Erythroblast (primary cell): ENCODE results near the gene CRTC1.

ENCODE experiments used
- DNase-seq, 2 experiments: peaks; one replicate each; lab custom pipeline; 2025; lab: John Stamatoyannopoulos, UW
- GATA1 ChIP-seq: IDR thresholded peaks from 2 replicates; pipeline ENCODE4 v1.6.1; 2011; ENCODE audit warnings: low read depth, mild to moderate bottlenecking, control low read depth, low read length, moderate library complexity
- POLR2A ChIP-seq: IDR thresholded peaks from 2 replicates; pipeline ENCODE4 v1.6.1; 2011; ENCODE audit warnings: mild to moderate bottlenecking, low read length

The CRTC1 gene

DNA sequence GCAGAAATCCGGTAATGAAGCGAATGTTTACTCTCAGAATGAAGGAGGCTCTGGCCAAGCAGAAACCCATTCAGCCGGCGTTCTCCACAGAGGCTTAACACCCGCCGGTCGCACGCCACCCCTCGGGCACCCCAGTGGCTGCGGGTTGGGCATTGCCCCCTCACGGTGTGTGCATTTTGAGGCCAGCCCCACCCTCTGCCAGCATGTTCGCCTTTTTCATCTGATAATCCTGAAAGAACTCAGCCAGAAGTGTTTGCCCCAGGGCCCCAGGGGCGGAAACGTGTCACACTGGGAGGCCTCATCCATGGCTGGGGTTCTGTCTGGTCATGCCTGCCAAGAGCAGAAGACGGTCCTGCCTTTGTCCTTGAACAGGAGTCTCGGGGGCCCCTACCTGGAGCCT, 73.4 kb downstream of the CRTC1 start:
- TF ChIP-seq POLR2A: no peak
- no peak for TF ChIP-seq GATA1
- DNase-seq: peak; percentile 38 to 56

DNA sequence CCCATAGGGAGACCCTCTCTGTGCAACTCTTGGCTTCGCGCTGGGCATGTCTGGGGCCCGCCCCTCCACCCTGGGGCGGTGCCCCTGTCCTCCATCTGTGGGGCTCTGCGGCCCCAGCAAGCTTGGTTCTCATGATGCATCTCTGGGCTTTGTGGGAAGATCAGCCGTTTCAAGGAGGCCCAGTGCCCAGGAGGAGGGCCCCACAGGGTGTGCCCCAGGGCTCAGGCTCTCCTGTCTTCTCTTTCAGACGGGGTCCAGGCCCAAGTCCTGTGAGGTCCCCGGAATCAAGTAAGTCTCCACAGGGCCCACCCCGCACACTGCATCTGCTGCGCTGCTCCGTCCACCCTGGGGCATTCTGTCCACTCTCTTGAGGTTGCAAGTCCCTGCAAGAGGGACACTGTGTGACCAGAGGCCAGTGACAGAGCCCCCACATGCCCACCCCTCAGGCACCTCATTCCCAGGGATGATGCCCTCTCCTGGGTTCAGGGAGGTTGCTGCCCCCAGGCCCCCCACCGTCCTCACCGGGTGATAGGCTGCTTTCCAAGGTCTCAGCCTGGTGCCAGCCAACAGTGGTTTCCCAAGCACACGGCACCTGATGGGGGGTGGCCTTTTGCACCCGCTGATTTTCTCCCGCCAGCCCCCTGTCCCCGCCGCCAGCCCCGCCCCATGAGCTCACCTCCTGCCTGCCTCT, 76.0 kb downstream of the CRTC1 start:
- DNase-seq: no peak
- TF ChIP-seq POLR2A (no peak), GATA1 (no peak)

DNA sequence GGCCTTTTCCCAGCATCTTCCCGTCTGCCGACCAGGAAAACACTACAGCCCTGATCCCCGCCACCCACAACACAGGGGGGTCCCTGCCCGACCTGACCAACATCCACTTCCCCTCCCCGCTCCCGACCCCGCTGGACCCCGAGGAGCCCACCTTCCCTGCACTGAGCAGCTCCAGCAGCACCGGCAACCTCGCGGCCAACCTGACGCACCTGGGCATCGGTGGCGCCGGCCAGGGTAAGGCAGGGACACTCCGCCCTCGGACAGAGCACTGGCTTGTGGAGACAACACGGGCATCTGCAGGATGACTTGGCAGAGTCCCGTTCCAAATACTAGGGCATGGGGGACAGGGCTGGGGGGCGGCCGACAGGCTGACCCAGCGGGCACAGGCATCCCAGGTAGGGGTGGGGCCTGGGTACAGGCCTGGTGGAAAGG, 76.5 kb downstream of the CRTC1 start:
- no peak for DNase-seq
- TF ChIP-seq GATA1: no peak
- no peak for TF ChIP-seq POLR2A

DNA sequence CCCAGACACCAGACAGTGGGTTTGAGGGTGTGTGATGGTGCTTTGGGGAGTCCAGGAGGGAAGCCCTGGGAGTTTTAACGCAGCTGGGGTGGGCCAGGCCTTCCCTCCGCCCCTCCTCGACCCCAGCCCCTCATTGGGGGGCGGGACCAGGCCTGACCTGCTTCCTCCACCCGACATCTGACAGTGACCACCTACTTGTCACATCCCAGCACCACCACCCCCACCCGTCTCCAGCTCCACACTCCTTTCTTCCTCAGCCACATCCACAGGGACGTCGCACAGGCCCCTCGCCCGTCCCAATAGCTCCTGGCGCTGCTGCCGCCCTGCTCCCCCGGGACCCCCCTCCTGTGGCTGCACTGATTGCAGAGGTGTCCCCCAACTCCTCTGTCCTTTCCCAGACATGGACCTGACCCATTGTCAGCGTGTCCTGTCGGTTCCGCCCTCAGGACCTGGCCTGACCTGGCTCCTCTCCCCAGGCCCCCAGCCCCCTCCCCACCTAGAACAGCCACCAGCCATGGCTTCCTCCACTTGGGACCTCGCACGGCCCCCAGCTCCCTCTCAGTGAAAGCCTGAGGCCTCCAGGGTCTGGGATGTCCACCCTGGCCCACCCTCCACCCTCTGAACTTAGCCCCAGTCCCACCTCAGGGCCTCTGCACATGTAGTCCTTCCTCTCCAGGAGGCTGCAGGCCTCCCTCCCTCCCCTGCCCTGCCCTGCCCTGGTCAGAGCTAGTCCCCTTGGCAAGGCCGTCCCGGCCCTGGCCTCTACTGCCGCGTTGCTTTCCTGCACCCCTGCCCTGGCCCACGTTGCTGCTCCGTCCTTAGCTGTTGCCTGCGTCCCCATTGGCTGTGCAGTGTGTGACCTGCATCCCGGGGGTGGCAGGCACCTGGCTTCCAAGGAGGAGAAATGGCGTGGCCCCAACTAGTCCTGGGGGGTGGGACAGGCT, 77.2 kb downstream of the CRTC1 start:
- no peak for DNase-seq
- TF ChIP-seq POLR2A: no peak
- no peak for TF ChIP-seq GATA1

DNA sequence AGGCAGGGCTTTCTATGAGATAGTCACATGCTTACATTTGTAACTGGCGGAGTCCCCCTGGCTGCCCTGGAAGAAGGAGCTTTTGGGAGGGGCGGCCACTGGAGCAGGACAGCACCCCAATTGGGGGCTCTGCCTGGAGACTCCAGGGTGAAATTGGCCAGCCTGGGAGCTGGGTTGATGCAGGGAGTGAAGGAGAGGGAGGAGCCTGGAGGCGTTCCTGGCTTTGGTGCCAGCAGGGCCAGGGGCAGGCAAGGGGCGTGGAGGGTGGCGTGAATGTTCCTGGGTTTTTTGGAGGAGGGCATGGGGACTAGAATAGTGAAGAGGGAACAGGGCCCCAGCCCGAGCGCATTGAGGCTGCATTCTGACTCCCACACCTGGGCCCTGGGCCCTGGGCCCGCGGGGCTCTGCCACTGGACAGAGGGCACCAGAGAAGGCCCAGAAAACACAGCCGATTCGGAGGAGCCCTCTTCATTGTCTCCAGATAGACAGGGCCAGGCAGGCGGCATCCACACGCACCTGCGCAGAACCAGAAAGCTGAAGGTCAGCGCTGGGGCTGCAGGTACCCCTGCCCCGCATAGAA, 78.1 kb downstream of the CRTC1 start:
- TF ChIP-seq GATA1: no peak
- TF ChIP-seq POLR2A: no peak
- no peak for DNase-seq

DNA sequence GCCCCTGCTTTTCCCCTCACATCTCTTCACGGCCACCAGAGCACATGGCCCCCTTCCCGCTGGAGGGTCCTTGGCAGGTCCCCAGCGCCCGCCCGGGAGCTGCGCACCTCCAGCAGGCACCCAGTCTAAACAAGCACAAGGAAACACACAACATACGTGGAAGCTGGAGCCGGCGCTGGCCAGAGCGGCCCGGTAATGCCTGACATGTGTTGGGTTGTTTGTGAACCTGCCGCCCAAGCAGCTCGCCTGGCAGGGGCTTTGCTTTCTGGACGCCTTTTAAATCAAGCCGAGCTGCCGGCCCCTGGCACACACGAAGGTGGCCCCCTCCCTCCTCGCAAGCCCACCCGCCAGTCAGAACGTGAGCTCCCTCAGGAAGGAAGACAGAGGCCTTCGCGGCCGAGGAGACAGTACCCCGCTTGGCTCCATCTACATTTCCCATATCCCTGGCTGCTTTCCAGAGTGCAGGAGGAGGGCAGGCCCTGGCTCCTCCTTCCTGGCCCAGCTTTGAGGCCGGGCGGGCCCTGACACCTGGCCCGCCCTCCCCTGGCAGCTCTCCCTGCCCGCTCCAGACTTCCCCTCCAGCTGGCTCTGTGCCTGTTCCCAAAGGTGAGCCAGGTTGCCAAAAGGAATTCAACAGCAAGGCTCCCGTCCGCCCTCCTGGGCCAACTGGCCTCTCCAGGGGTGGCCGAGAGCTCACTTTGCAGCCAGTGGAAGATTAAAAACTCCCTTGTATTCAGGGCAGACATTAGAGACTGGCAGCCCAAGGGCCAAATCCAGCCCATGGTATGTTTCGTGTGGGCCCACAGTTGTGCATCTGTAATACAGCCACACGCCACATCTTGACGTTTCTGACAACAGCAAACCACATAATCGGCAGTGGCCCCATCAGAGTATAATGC, 78.9 kb downstream of the CRTC1 start:
- no peak for DNase-seq
- TF ChIP-seq POLR2A (no peak), GATA1 (no peak)

DNA sequence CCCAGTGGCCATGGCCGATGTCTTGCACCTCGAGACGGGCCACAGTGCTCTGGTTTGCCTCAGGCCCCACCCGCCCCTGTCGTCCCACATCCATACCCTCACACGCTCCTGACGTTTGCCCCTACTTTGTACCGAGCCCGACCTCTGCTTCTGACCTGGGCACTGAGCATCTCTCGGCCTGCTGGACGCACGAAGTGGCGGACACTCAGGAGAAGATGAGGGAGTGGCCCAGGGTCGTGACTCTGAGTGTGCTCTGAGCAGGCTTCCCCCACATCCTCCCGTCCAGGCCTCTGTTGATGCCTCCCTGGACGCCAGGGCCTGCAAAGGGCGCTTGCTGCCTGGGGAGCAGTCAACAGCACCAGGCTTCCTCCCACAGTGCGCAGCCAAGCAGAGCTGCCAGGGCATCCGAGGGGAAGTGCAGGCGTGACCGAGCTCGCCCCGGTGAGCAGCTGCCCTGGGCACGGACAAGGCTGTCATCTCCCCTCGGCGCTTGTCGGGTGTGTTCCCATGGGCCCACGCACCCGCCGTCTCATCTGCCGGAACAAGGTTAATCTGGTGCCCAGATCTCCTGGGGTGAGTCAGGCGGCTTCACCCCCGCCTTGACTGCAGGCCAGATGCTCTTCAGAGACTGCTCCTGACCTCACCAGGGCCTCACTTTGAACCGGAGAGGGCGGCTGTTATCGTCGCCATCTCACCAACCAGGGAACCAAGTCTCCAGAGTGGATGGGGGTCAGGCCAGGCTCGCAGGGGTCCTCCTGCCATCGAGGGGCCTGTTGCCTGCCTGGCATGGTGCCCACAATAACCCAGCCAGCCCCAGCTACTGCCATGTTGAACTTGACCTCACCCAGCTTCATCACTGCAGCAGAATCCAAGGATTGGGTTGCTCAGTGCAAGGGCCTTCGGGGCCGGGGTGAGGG, 80.5 kb downstream of the CRTC1 start:
- peak; percentile 68 to 77 for DNase-seq

DNA sequence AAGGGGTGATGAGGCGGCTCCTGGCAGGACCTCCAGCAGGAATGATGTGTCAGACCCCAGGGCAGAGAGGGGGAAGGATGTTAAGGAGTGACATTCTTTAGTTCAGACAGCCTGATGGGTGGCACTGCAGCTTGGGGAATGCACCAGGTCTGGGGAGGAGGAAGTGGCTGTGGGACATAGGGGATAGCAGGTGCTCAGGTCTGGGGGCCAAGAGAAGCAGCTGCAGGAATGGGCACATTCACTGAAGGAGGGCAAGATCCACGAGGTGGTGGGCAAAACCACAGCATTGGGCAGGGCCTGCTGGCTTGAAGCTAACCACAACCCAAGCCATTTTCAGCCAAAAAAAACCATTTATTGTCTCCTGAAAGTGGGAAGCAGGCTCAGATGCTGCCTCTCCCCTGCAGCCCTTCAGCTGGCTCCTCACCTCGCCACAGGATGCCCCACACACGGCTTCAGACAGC, 81.1 kb downstream of the CRTC1 start:
- no peak for DNase-seq

More for the DNA sequence above, 80.5 kb downstream of the CRTC1 start:
- TF ChIP-seq POLR2A (no peak), GATA1 (peak; percentile 74)

DNA sequence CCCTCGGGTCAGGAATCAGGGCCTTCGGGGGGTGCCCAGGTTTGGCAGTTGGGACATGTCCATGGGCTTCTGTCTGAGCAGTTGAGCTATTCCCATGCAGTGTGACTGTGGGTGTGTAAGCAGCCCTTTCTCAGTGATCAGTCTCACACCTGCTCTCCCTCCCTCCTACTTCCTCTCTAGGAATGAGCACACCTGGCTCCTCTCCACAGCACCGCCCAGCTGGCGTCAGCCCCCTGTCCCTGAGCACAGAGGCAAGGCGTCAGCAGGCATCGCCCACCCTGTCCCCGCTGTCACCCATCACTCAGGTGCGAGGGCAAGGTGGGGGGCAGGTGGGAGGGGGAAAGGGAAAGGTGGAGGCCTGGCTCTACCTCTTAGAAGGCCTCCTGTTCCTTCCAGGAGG, 81.7 kb downstream of the CRTC1 start:
- TF ChIP-seq POLR2A (no peak), GATA1 (no peak)
- no peak for DNase-seq

More for the DNA sequence above, 81.1 kb downstream of the CRTC1 start:
- no peak for TF ChIP-seq GATA1
- TF ChIP-seq POLR2A: no peak

DNA sequence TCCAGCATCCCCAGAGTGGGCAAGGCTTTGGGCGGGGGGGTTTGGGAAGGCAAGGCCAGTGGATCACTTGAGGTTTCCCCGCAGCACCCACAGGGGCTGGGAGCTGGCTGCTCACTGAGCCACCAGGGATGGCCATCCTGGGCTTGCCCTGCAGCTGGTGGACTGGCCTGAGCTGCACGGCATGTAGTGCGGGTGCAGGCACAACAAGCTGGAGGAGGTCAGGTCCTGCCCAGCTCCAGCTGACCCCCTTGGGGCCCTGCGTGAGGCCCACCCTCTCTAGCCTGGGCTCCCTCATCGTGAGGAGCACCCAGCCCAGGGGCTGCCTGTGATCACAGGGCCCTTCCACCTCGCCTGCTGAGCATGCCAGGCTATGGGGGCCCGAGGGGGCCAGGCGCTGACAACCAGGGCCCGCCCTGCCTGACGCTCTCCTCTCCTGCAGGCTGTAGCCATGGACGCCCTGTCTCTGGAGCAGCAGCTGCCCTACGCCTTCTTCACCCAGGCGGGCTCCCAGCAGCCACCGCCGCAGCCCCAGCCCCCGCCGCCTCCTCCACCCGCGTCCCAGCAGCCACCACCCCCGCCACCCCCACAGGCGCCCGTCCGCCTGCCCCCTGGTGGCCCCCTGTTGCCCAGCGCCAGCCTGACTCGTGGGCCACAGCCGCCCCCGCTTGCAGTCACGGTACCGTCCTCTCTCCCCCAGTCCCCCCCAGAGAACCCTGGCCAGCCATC, 84.7 kb downstream of the CRTC1 start:
- TF ChIP-seq GATA1: no peak
- no peak for TF ChIP-seq POLR2A
- peak in 1 of 2 experiments; percentile 20 for DNase-seq

DNA sequence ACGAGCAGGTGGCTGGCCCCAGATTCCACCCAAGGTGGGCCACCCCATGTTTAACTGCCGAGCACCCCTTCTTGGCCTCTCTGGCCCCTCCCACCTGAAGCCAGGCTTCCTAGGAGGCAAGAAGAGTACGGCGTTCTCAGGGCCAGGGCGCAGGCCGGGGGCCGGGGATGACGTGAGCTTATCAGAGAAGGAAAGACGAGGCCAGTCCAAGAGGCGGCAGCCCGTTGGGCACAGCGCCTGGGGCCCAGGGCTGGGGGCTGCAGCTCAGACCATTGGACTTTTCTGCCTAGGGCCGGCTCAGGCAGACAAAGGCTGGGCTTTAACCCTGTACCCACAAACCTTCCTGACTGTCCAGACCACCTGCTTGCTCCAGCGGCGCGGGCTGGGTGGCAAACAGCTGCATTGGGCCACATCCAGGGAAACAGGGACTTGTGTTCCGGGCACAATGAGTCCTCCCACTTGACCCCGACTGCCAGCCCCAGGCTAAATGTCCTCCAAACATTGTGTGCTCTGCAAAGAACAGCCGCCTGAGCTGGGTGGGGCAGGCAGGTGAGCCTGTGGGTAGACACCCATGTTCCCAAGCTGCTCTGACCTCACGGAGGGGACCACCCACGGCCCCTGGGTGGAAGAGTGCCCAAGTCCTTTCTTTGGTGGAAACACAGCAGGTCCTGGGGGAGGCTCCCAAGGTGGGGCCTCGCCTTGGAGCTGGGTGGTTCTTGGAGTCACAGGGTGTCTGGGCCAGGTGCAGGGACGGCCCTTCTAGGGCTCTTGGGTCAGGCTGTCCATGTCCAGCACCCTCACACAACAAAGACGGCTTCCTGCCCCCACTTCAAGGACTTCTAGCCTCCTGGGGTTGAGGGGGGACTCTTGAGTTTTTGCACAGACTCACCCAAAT, 85.8 kb downstream of the CRTC1 start:
- TF ChIP-seq GATA1 (no peak), POLR2A (no peak)
- no peak for DNase-seq
